Astrocyte (in vitro differentiated cells and primary cell): ENCODE data around the gene PDE11A. TPM values are rescaled to one million over a fixed set of nuclear protein-coding genes. Genes with fewer than 3 reads are reported as not detected.

ENCODE experiments used
- DNase-seq: peaks from one replicate; pipeline ENCODE4 v3.0.0-alpha.2; 2010; ENCODE audit warnings: low read depth
- FAIRE-seq: peaks from 2 replicates; lab custom pipeline; 2011; peaks lifted over from hg19 to GRCh38; lab: Jason Lieb, UNC
- H2AFZ ChIP-seq: 2 replicates; pipeline ENCODE4 v1.6.0; 2012; ENCODE audit warnings: low read depth, low read length, inconsistent platforms
- H3K27ac ChIP-seq: 2 replicates; pipeline ENCODE4 v1.5.1; 2011; ENCODE audit warnings: low read depth, low read length, inconsistent platforms
- H3K27me3 ChIP-seq: 2 replicates; pipeline ENCODE4 v1.6.0; 2011; ENCODE audit warnings: low read length, inconsistent platforms; ENCODE audit not compliant: insufficient read depth
- H3K36me3 ChIP-seq: 2 replicates; pipeline ENCODE4 v1.5.1; 2011; ENCODE audit warnings: low read length, inconsistent platforms; ENCODE audit not compliant: insufficient read depth
- H3K4me1 ChIP-seq: 2 replicates; pipeline ENCODE4 v1.5.1; 2011; ENCODE audit warnings: low read length, inconsistent platforms; ENCODE audit not compliant: insufficient read depth
- H3K4me2 ChIP-seq: 2 replicates; pipeline ENCODE4 v1.6.0; 2012; ENCODE audit warnings: low read length, inconsistent platforms
- H3K4me3 ChIP-seq: 2 replicates; pipeline ENCODE4 v1.5.1; 2011; ENCODE audit warnings: low read depth, mild to moderate bottlenecking, low read length, inconsistent platforms; ENCODE audit not compliant: insufficient read depth
- H3K79me2 ChIP-seq: 2 replicates; pipeline ENCODE4 v1.6.0; 2012; ENCODE audit warnings: mild to moderate bottlenecking, low read length, inconsistent platforms; ENCODE audit not compliant: insufficient read depth
- H3K9ac ChIP-seq: 2 replicates; pipeline ENCODE4 v1.6.0; 2012; ENCODE audit warnings: mild to moderate bottlenecking, low read length, inconsistent platforms
- H3K9me3 ChIP-seq: 2 replicates; pipeline ENCODE4 v1.5.1; 2012; ENCODE audit warnings: low read depth, mild to moderate bottlenecking, low read length, inconsistent platforms; ENCODE audit not compliant: insufficient read depth
- H4K20me1 ChIP-seq: 2 replicates; pipeline ENCODE4 v1.6.0; 2012; ENCODE audit warnings: low read length, inconsistent platforms; ENCODE audit not compliant: insufficient read depth
- H3K27ac Mint-ChIP-seq: one replicate; pipeline ENCODE4 v1.8.0; 2021; ENCODE audit warnings: mild to moderate bottlenecking, mixed read lengths; ENCODE audit not compliant: unreplicated experiment
- H3K27me3 Mint-ChIP-seq: one replicate; pipeline ENCODE4 v1.8.0; 2021; ENCODE audit warnings: low read depth, mixed read lengths; ENCODE audit not compliant: unreplicated experiment
- H3K36me3 Mint-ChIP-seq: one replicate; pipeline ENCODE4 v1.8.0; 2021; ENCODE audit warnings: low read depth, mixed read lengths; ENCODE audit not compliant: unreplicated experiment
- H3K4me1 Mint-ChIP-seq: one replicate; pipeline ENCODE4 v1.8.0; 2021; ENCODE audit warnings: low read depth, mixed read lengths; ENCODE audit not compliant: unreplicated experiment
- H3K4me3 Mint-ChIP-seq: one replicate; pipeline ENCODE4 v1.8.0; 2021; ENCODE audit warnings: mild to moderate bottlenecking, moderate library complexity, mixed read lengths; ENCODE audit not compliant: unreplicated experiment
- H3K9me3 Mint-ChIP-seq: one replicate; pipeline ENCODE4 v1.8.0; 2021; ENCODE audit warnings: mild to moderate bottlenecking, mixed read lengths; ENCODE audit not compliant: unreplicated experiment
- EZH2 ChIP-seq: IDR thresholded peaks from 2 replicates; pipeline ENCODE4 v1.6.1; 2012; ENCODE audit warnings: mild to moderate bottlenecking, low read length, inconsistent platforms; ENCODE audit not compliant: insufficient read depth
- total RNA-seq: library from RNA; stranded (reverse); gene quantifications from 2 replicates; pipeline ENCODE4 v1.2.1, GENCODE V29; 2021
- TF ChIP-seq, protein P1 (sequence below): IDR thresholded peaks from 2 replicates; pipeline ENCODE4 v1.5.1; 2011; ENCODE audit warnings: low read depth, mild to moderate bottlenecking, inconsistent platforms, low read length, moderate library complexity; ENCODE audit not compliant: insufficient read depth

Gene PDE11A
- total RNA-seq, 1 donor from 2014 or later = 0.45 TPM

DNA sequence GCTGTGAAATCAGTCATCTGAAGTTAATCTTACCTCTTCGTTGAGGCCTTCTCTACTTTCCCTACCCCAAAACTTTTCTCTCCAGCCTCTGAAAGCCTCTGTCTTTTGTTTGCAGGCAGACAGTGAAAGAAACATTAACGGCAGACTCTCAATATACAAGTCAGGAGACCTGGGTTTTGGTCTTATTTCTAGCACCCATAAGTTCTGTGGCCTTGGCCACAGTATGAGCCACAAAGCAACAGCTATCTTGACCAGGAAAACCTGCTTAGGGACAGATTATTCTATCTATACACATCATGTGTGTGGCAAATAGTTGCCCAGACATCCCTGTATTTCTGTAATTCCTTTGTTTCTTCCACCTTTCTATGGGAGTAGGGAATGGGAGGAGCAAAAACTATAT, 361.7 kb downstream of the PDE11A start:
- FAIRE-seq = no peak
- Histone ChIP-seq H3K27me3 (no peaks in the 10 kb centered on the region), H3K9ac (no peak overlapping the region), H4K20me1 (no peaks in the 10 kb centered on the region), H3K36me3 (no peaks in the 10 kb centered on the region), H3K4me1 (no peaks in the 10 kb centered on the region), H2AFZ (no peak overlapping the region), H3K4me3 (no peak overlapping the region), H3K4me2 (no peak overlapping the region), H3K9me3 (no peaks in the 10 kb centered on the region), H3K79me2 (no peaks in the 10 kb centered on the region), H3K27ac (no peak overlapping the region)
- TF ChIP-seq EZH2 = no peak
- TF ChIP-seq, protein P1, sequence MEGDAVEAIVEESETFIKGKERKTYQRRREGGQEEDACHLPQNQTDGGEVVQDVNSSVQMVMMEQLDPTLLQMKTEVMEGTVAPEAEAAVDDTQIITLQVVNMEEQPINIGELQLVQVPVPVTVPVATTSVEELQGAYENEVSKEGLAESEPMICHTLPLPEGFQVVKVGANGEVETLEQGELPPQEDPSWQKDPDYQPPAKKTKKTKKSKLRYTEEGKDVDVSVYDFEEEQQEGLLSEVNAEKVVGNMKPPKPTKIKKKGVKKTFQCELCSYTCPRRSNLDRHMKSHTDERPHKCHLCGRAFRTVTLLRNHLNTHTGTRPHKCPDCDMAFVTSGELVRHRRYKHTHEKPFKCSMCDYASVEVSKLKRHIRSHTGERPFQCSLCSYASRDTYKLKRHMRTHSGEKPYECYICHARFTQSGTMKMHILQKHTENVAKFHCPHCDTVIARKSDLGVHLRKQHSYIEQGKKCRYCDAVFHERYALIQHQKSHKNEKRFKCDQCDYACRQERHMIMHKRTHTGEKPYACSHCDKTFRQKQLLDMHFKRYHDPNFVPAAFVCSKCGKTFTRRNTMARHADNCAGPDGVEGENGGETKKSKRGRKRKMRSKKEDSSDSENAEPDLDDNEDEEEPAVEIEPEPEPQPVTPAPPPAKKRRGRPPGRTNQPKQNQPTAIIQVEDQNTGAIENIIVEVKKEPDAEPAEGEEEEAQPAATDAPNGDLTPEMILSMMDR = no peak
- Mint-ChIP-seq H3K9me3 (no peaks in the 10 kb centered on the region), H3K4me3 (no peak overlapping the region), H3K36me3 (no peaks in the 10 kb centered on the region), H3K27me3 (peaks cover 8% of the 10 kb centered on the region), H3K4me1 (peaks cover 3% of the 10 kb centered on the region), H3K27ac (no peak overlapping the region)
- DNase-seq = no peak

DNA sequence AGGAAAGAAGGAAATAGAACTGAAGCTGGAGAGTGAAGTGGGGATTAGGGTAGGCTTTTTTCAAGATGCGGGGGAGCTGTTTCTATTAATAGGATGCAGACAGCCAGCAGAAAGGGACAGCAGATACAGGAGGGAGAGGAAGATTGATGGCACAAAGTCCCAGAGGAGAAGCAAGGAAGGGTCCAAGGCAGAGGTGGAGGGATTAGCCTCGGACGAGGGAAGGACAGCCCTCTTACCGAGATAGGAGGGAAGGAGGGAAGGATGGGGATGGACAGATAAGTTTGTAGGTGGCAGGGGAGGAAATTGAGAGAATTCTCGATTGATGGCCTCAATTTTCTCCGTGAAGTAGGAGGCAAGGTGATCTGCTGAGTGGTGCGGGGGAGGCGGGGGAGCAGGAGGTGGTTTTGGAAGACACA, 362.6 kb downstream of the PDE11A start:
- Histone ChIP-seq H4K20me1 (no peaks in the 10 kb centered on the region), H3K9ac (no peak overlapping the region), H3K27me3 (no peaks in the 10 kb centered on the region), H3K9me3 (no peaks in the 10 kb centered on the region), H3K4me2 (no peak overlapping the region), H2AFZ (no peak overlapping the region), H3K4me3 (no peak overlapping the region), H3K36me3 (no peaks in the 10 kb centered on the region), H3K27ac (no peak overlapping the region), H3K4me1 (no peaks in the 10 kb centered on the region), H3K79me2 (no peaks in the 10 kb centered on the region)
- no peaks in the 10 kb centered on the region for H3K9me3 Mint-ChIP-seq
- no peak overlapping the region for H3K4me3 Mint-ChIP-seq
- DNase-seq (no peak), FAIRE-seq (no peak)
- TF ChIP-seq, protein P1 = no peak
- TF ChIP-seq EZH2 = no peak
- H3K27me3 Mint-ChIP-seq = peaks cover 7% of the 10 kb centered on the region
- H3K4me1 Mint-ChIP-seq = peaks cover 3% of the 10 kb centered on the region
- no peaks in the 10 kb centered on the region for H3K36me3 Mint-ChIP-seq
- no peak overlapping the region for H3K27ac Mint-ChIP-seq

DNA sequence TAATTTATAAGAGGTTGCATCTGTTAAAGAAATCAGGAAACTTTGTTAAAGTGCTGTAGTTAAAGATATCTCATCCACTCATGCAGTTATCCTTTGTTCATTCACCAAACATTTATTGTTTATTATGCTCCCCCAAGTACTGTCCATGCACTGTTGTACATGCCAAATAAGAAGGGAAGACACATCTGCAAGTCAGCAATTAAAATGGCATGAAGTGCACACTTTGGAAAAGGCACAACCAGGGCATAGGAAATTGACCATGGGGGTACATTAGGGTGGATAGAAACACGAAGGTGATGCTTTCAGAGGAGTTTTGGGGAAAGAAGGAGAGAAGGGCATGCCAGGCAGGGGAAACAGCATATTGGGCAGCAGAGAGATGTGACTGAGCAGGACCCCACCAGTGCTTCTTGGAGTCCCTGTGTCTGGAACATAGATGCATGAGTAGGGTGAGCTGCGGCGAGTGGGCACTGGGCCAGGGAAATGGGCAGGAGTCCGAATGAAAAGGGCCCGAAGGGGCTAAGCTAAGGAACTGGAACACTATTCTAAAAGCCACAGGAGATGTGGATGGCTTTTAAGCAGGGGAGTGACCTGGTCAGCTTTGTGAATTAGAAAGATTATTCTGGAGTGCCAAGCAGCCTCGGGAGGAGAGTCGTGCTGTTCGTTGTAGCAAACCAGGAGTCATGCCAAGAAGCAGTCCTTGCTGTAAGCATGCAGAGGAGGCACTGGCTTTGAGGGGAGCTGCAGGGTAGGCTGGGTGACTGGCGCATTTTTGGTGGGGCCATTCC, 363.7 kb downstream of the PDE11A start:
- H4K20me1 ChIP-seq = no peaks in the 10 kb centered on the region
- no peaks in the 10 kb centered on the region for H3K9me3 ChIP-seq
- Mint-ChIP-seq H3K4me3 (no peak overlapping the region), H3K36me3 (no peaks in the 10 kb centered on the region), H3K27ac (no peak overlapping the region), H3K27me3 (no peaks in the 10 kb centered on the region), H3K9me3 (no peaks in the 10 kb centered on the region), H3K4me1 (peaks cover 3% of the 10 kb centered on the region)
- H3K9ac ChIP-seq = no peak overlapping the region
- no peak overlapping the region for H3K4me2 ChIP-seq
- no peak overlapping the region for H3K27ac ChIP-seq
- no peak overlapping the region for H3K4me3 ChIP-seq
- no peak for DNase-seq
- no peak overlapping the region for H2AFZ ChIP-seq
- no peaks in the 10 kb centered on the region for H3K27me3 ChIP-seq
- H3K79me2 ChIP-seq = no peaks in the 10 kb centered on the region
- no peaks in the 10 kb centered on the region for H3K4me1 ChIP-seq
- FAIRE-seq = no peak
- TF ChIP-seq, protein P1 = no peak
- TF ChIP-seq EZH2 = no peak
- no peaks in the 10 kb centered on the region for H3K36me3 ChIP-seq
